Caco-2 (cell line): ENCODE results near the gene BCL7B. TPM values are rescaled to one million over a fixed set of nuclear protein-coding genes. Genes with fewer than 3 reads are reported as not detected.
"Not testable (repeated sequence)": the region's sequence is repeated elsewhere in the genome, so short reads cannot be mapped to it uniquely, and the experiment has no call there.

ENCODE experiments used
- BruUV-seq: library from RNA; stranded (reverse); fragments of 400-500 nt; replicated peaks from 2 replicates; lab custom pipeline; 2021; lab: Mats Ljungman, UMichigan
- CTCF ChIA-PET: fragments of 300-600 bp; sonication (Branson Sonifier 250); formaldehyde crosslinking; loops from one replicate; lab custom pipeline; 2022; ENCODE audit warnings: antibody characterized with exemption; lab: Charles Lee
- POLR2A ChIA-PET: fragments of 300-600 bp; sonication (Branson Sonifier 250); formaldehyde crosslinking; loops from one replicate; lab custom pipeline; 2022; ENCODE audit warnings: antibody characterized with exemption; lab: Charles Lee
- DNase-seq, 2 experiments: peaks; one replicate each; pipeline versions ENCODE4 v3.0.0 to v3.0.0-alpha.2; 2020 to 2022
- H3K27me3 ChIP-seq: replicated peaks from 2 replicates; pipeline ENCODE4 v1.6.0; 2011; ENCODE audit warnings: low read length; ENCODE audit not compliant: control insufficient read depth, insufficient read depth
- H3K36me3 ChIP-seq: 2 replicates; pipeline ENCODE4 v1.5.1; 2011; ENCODE audit warnings: low read length; ENCODE audit not compliant: control insufficient read depth, insufficient read depth
- H3K4me1 ChIP-seq: fragments of 250-450 bp; sonication (Bioruptor Pico); 2 replicates; pipeline ENCODE4 v1.5.1; 2020; ENCODE audit warnings: mild to moderate bottlenecking
- H3K4me3 ChIP-seq: 2 replicates; pipeline ENCODE4 v1.5.1; 2011; ENCODE audit warnings: low read depth, mild to moderate bottlenecking, control low read depth, low read length
- H3K9me3 ChIP-seq: fragments of 250-450 bp; sonication (Bioruptor Pico); 2 replicates; pipeline ENCODE4 v1.5.1; 2020; ENCODE audit warnings: mild to moderate bottlenecking, moderate library complexity
- H3K27ac Mint-ChIP-seq: one replicate; pipeline ENCODE4 v1.8.0; 2022; ENCODE audit warnings: mixed read lengths; ENCODE audit not compliant: unreplicated experiment
- H3K27me3 Mint-ChIP-seq: one replicate; pipeline ENCODE4 v1.8.0; 2022; ENCODE audit warnings: mixed read lengths; ENCODE audit not compliant: insufficient read depth, unreplicated experiment
- H3K36me3 Mint-ChIP-seq: one replicate; pipeline ENCODE4 v1.8.0; 2022; ENCODE audit warnings: mild to moderate bottlenecking, mixed read lengths; ENCODE audit not compliant: insufficient read depth, unreplicated experiment
- H3K4me1 Mint-ChIP-seq: one replicate; pipeline ENCODE4 v1.8.0; 2022; ENCODE audit warnings: low read depth, mixed read lengths; ENCODE audit not compliant: unreplicated experiment
- H3K4me3 Mint-ChIP-seq: one replicate; pipeline ENCODE4 v1.8.0; 2022; ENCODE audit warnings: mild to moderate bottlenecking, moderate library complexity, mixed read lengths; ENCODE audit not compliant: unreplicated experiment
- H3K9me3 Mint-ChIP-seq: one replicate; pipeline ENCODE4 v1.8.0; 2022; ENCODE audit warnings: mixed read lengths; ENCODE audit not compliant: unreplicated experiment
- CTCF ChIP-seq, 2 experiments: fragments of 200-600 bp in 1 of 2; IDR thresholded peaks; 1 replicate in 1 of 2; 2 replicates in 1 of 2; pipeline versions ENCODE4 v1.5.1 to v1.8.0; 2011 to 2022; ENCODE audit warnings: antibody characterized with exemption in 1 of 2, control low read depth in 1 of 2, inconsistent platforms in 1 of 2, low read depth in 1 of 2, low read length in 1 of 2, mild to moderate bottlenecking in 1 of 2, moderate library complexity in 1 of 2; ENCODE audit not compliant: insufficient read depth in 1 of 2, severe bottlenecking in 1 of 2, unreplicated experiment in 1 of 2
- intact Hi-C: fragments of 100-400 bp; cut with micrococcal nuclease; formaldehyde crosslinking; loops from one replicate; pipeline ENCODE4 v1.10.0; 2022; ENCODE audit not compliant: unreplicated experiment
- total RNA-seq: library from RNA; stranded (reverse); gene quantifications from 2 replicates; pipeline ENCODE4 v1.2.3, GENCODE V29; 2022

Gene BCL7B
- total RNA-seq, 1 experiment from 2014 or later = 74.6 TPM

- H3K27ac Mint-ChIP-seq = no peak overlapping the region
- intact Hi-C loops = no loop called here
- H3K4me1 Mint-ChIP-seq = peaks cover 7% of the 10 kb centered on the region
- Histone ChIP-seq H3K4me1 (peaks cover 19% of the 10 kb centered on the region), H3K4me3 (no peak overlapping the region), H3K27me3 (no peaks in the 10 kb centered on the region), H3K36me3 (peaks cover 14% of the 10 kb centered on the region), H3K9me3 (no peaks in the 10 kb centered on the region)
- H3K4me3 Mint-ChIP-seq = no peak overlapping the region
- ChIA-PET POLR2A (interaction anchor here (0.6 kb wide), 1 partner anchor 171 kb away, joined by 3 read pairs; no protein-coding TSS in a partner anchor), CTCF (interaction anchor here (0.9 to 1.2 kb wide), 2 partner anchors 9 to 49 kb away, joined by 3 to 4 read pairs; partner anchors contain the start of gene TBL2)
- TF ChIP-seq CTCF (IDR thresholded peaks at IDR 0.05; ENCODE audit: insufficient read depth in 1 of 2, low read depth in 1 of 2, low read length in 1 of 2, severe bottlenecking in 1 of 2, unreplicated experiment in 1 of 2) = no peak
- no peak for DNase-seq
- no TSS peak for BruUV-seq
- no peaks in the 10 kb centered on the region for H3K27me3 Mint-ChIP-seq
- H3K36me3 Mint-ChIP-seq = peaks cover 42% of the 10 kb centered on the region
- no peaks in the 10 kb centered on the region for H3K9me3 Mint-ChIP-seq
Measured at GRCh38 chr7:73569042-73569608, 11.6 kb upstream of the BCL7B start.

GRCh38 chr7:73567846-73568685, 10.6 kb upstream of the BCL7B start:
- no peak for TF ChIP-seq CTCF (IDR thresholded peaks at IDR 0.05; ENCODE audit: insufficient read depth in 1 of 2, low read depth in 1 of 2, low read length in 1 of 2, severe bottlenecking in 1 of 2, unreplicated experiment in 1 of 2)
- no TSS peak for BruUV-seq
- no peaks in the 10 kb centered on the region for H3K27me3 Mint-ChIP-seq
- ChIA-PET CTCF (interaction anchor here (1.1 to 1.2 kb wide), 2 partner anchors 48 to 157 kb away, joined by 3 read pairs; no protein-coding TSS in a partner anchor), POLR2A (interaction anchor here (0.5 to 1.4 kb wide), 4 partner anchors 10 to 171 kb away, joined by 3 to 14 read pairs (median 4); partner anchors contain the start of genes ABHD11 and TBL2)
- peaks cover 5% of the 10 kb centered on the region for H3K36me3 ChIP-seq
- no peaks in the 10 kb centered on the region for H3K9me3 ChIP-seq
- H3K9me3 Mint-ChIP-seq = no peaks in the 10 kb centered on the region
- intact Hi-C loops = no loop called here
- H3K4me3 Mint-ChIP-seq = no peak overlapping the region
- H3K4me1 Mint-ChIP-seq = peaks cover 7% of the 10 kb centered on the region
- H3K27ac Mint-ChIP-seq = no peak overlapping the region
- DNase-seq = no peak
- H3K4me1 ChIP-seq = peaks cover 14% of the 10 kb centered on the region
- H3K36me3 Mint-ChIP-seq = peaks cover 32% of the 10 kb centered on the region
- H3K27me3 ChIP-seq = no peaks in the 10 kb centered on the region
- no peak overlapping the region for H3K4me3 ChIP-seq

GRCh38 chr7:73567140-73567539, 9.7 kb upstream of the BCL7B start:
- Mint-ChIP-seq H3K27me3 (no peaks in the 10 kb centered on the region), H3K27ac (no peak overlapping the region), H3K4me3 (no peak overlapping the region), H3K4me1 (peaks cover 7% of the 10 kb centered on the region), H3K9me3 (no peaks in the 10 kb centered on the region), H3K36me3 (peaks cover 23% of the 10 kb centered on the region)
- ChIA-PET POLR2A (interaction anchor here (0.5 to 1.4 kb wide), 3 partner anchors 10 to 172 kb away, joined by 3 to 14 read pairs (median 3); partner anchors contain the start of genes ABHD11 and TBL2), CTCF (no interaction called here)
- peaks cover 1% of the 10 kb centered on the region; the same call in 1 of the 2 replicates for H3K36me3 ChIP-seq
- peaks cover 10% of the 10 kb centered on the region for H3K4me1 ChIP-seq
- no TSS peak for BruUV-seq
- H3K27me3 ChIP-seq = no peaks in the 10 kb centered on the region
- no peaks in the 10 kb centered on the region for H3K9me3 ChIP-seq
- H3K4me3 ChIP-seq = no peak overlapping the region
- no peak for TF ChIP-seq CTCF (IDR thresholded peaks at IDR 0.05; ENCODE audit: insufficient read depth in 1 of 2, low read depth in 1 of 2, low read length in 1 of 2, severe bottlenecking in 1 of 2, unreplicated experiment in 1 of 2)
- no peak for DNase-seq
- intact Hi-C loops = no loop called here

- POLR2A ChIA-PET = interaction anchor here (0.6 to 1.3 kb wide), 2 partner anchors 10 to 136 kb away, joined by 3 read pairs; no protein-coding TSS in a partner anchor
- H3K27ac Mint-ChIP-seq, H3K9me3 Mint-ChIP-seq, DNase-seq, H3K4me3 ChIP-seq, H3K9me3 ChIP-seq, H3K27me3 Mint-ChIP-seq, H3K27me3 ChIP-seq, H3K4me3 Mint-ChIP-seq, intact Hi-C loops, BruUV-seq, H3K36me3 ChIP-seq, H3K4me1 Mint-ChIP-seq: not testable (repeated sequence)
- H3K4me1 ChIP-seq = peaks cover 10% of the 10 kb centered on the region
- peaks cover 17% of the 10 kb centered on the region for H3K36me3 Mint-ChIP-seq
- CTCF ChIA-PET = interaction anchor here (1.4 kb wide), 1 partner anchor 10 kb away, joined by 4 read pairs; no protein-coding TSS in a partner anchor
Measured at GRCh38 chr7:73566431-73566830, 8.9 kb upstream of the BCL7B start.
